GM18909 (cell line): Measurements from ENCODE around the gene MYO5B.
"Not testable (repeated sequence)": the region's sequence is repeated elsewhere in the genome, so short reads cannot be mapped to it uniquely, and the experiment has no call there.

Experiments
- ATAC-seq: cut with Tn5 transposase; IDR thresholded peaks from one replicate; pipeline ENCODE4 v1.9.1; 2021; ENCODE audit warnings: mild to moderate bottlenecking; ENCODE audit not compliant: unreplicated experiment, poor library complexity

The MYO5B gene

DNA sequence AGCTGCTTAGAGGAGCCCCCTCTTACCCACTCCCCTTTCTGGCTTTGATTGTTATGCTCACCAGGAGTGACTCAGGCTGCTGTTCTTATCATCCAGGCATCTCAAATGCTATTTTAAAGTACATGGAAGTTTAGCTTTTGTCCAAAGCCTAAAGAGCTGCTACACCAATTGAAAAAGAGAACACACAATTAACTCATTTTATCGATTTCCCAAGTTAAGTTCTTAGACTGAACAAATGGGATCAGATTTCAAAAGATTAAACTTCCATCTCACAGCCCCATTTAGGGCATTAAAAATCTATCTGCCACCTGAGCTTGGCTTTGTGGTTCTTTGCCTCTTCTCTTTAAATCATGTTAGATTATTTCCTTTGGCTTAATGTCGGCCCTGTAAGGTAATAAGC is 81.2 kb downstream of the MYO5B start:
- no peak for ATAC-seq

DNA sequence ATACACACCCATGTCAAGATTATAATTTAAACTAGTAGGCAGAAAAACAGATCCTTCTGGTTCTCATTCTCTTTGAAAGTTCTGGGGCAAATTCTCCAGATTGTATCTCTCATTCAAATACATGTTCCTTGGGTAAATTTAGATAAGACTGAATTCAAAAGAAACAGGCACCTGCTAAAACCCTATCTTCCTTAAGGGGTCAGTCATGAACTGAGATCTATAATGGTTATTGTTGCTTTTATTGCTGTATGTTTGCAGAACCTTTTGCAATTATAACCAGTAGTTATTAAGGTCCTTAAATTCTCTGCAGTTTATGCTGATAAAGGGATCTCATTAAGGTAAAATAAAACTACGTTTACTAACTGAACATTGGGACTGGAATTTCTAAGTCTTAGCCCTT is 83.5 kb downstream of the MYO5B start:
- ATAC-seq, result no peak

DNA sequence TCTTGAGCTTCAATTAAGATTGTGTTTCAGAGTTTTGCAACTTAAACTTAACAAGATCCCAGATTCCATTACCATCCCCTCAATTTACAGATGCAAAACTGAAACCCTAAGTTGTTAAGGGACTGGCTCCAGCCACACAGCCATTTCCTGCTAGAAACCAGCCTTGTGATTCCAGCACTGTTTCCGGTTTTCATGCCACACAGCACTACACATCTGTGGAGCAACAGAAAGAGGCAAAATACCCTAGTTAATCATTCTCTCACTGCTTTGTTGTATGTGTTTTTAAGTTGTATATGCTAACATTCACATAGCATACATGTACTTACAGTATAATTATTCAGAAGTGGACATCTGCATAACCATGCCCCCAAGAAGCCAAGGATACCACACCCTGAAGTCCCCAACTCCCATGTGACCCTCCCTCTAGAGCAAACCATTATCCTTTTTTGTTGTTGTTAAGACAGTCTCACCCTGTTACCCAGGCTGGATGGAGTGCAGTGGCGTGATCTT is 87.4 kb downstream of the MYO5B start:
- ATAC-seq, result no peak

DNA sequence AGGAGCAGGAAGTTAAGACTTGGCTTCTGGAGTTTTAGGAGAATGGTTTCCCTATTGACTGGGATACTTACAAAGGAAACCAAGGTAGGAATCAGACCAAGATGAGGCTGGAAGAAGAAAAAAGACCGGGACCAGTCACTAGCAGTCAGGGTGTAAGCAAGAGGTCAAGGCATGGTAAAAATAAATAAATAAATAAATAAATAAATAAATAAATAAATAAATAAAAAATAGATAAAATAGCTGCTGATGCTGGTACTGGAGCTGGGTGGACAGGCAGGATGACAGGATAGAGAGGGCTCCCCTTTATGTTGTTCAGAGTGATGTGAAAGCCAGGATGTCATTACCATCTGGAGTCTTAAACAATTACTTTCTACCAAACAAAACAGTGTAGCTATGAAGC is 89.9 kb downstream of the MYO5B start:
- ATAC-seq, result no peak

DNA sequence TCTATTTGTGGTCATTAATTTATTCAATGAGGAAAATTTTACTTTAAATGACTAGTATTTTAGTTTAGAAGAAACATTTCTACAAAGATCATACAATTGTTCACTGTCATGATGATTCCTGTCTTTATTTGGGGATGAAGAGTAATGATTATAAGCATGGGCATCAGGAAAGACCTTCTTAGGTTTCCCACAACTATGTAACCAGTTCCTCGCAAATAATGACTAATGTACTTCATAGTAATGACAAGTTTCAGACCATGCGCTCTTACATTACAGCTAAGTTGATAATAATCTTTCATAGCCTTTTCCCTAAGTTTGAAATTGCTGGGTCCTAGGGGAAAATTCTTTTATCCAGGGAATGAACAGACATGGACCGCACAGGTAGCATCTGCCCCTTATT is 90.5 kb downstream of the MYO5B start:
- ATAC-seq, result no peak

DNA sequence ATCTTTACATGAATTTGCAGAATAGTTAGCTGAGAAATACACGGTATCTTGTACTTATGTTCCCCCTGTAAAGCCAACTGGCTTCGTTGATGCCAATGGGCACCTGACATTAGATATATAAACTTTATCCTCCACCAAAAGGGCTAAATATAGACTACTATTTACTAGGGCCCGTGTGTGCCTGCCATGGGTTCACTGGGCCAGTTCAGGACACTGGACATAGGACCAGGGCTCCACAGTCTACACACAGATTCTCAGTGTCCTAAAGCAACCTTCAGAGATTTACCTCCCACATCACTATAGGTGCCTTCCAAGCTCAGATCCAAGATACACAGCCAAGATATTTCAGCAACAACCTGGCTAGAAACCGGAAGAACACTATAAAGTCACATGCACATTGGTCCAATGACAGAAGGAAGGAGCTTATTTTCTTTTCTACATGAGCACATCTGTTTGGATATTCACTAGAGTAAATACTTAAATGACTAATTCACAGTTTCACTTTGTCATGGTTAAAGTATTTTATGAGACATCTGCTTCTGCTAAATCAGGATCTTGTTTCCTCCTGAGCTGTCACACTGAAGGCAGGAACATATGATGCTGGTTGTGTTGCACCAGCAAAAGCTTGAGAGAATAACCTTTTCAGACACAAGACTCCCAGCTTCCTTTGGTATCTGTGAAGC is 95.1 kb downstream of the MYO5B start:
- ATAC-seq, result peak; percentile 77

DNA sequence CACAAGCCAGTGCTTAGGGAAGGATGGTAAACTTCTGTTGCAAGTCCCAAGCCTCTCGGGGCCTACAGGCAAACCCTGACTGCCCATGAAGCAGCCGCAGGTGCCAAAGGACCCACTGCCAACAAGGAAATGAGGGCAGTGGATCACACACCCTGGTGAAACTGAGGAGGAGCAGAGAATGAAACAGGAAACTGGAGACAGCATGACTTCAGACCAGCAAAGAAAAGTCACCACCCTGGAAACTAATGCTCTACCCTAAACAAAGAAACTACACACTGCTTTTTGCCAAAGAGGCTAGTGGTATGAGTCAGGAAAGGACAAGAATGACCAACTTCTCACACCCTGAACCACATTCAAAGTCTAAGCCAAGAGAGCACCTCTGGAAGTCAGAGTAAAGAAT is 97.2 kb downstream of the MYO5B start:
- ATAC-seq, result no peak

DNA sequence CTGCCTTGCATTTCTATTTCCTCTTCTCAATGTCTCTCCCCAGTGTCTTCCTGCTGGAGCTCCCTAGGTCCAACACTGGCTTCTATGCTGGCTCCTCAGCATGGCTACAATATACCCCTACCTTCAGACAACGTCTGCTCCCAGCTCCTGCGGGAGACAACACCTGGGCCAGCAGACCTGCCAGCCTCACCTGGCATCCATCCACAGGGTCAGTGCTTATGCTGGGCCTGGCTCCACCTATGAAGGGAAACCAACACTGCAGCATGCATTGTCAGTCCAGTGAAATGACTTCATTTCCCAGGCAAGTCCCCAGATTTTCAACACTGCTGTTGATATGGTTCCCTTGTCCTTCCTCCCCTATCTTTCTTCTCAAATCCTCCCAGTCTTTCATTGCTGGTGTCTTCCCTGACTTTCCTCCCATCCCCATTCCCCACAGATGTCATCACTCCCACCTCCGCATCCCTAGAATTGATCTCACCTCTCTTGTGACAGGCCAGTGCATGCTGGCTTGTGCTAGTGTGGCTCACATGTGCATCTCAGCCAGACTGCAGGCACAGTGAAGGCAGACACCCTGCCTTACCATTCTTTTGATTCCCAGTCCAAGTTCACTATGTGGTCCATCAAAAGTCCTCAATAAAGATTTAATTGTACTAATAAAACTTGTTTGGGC is 98.0 kb downstream of the MYO5B start:
- no peak for ATAC-seq

DNA sequence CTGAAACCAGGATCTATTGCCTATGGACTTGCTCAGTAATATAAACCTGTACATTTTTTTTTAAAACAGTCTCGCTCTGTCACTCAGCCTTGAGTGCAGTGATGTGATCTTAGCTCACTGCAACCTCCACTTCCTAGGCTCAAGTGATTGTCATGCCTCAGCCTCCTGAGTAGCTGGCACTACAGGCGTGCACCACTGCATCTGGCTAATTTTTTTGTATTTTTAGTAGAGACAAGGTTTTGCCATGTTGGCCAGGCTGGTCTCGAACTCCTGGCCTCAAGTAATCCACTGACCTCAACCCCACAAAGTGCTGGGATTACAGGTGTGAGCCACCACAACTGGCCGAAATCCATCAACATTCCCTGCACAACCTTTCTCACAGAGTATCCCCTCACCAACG is 100.2 kb downstream of the MYO5B start:
- ATAC-seq, result not testable (repeated sequence)

DNA sequence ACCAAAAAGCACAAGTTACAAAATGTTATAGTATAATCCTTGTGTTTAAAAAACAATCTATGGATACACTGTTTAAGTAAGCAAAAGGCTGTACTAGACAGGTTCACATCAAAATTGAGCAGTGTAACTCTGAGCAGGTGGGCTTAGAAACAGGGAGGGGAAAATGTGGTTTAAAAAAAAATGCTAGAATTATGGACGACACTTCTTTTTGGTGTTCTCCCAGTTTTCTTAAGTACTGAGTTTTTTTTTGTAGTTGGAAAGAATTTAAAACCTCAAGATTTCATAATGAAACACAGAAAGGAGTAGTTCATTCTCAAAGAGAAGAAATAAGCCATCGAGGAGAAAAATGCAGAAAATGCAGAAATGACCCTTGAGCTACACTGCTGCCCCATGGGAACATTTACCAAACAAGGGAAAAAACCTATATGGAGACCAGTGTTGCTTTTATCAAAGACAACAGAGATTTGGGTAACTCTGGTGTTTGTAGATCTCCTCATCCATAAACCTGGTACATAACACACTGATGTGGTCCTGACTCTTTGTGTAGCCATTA is 100.7 kb downstream of the MYO5B start:
- no peak for ATAC-seq

DNA sequence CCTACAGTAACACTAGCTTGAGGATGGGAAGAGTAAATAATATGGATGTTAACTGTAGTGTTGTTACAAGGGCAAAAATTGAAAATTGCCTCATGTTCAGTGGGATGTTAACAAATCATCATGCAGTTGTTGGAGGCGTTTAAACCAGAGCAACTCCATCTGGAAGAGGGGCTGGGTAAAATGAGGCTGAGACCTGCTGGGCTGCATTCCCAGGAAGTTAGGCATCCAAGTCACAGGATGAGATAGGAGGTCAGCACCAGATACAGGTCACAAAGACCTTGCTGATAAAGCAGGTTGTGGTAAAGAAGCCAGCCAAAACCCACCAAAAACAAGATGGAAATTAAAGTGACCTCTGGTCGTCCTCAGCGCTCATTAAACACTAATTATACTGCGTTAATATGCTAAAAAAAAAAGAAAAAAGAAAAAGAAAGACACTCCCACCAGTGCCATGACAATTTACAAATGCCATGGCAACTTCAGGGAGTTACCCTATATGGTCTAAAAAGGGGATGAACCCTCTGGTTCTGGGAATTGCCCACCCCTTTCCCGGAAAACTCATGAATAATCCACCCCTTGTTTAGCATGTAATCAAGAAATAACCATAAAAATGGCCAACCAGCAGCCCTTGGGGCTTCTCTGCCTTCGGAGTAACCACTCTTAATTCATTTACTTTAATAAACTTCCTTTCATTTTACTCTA is 101.4 kb downstream of the MYO5B start:
- no peak for ATAC-seq

DNA sequence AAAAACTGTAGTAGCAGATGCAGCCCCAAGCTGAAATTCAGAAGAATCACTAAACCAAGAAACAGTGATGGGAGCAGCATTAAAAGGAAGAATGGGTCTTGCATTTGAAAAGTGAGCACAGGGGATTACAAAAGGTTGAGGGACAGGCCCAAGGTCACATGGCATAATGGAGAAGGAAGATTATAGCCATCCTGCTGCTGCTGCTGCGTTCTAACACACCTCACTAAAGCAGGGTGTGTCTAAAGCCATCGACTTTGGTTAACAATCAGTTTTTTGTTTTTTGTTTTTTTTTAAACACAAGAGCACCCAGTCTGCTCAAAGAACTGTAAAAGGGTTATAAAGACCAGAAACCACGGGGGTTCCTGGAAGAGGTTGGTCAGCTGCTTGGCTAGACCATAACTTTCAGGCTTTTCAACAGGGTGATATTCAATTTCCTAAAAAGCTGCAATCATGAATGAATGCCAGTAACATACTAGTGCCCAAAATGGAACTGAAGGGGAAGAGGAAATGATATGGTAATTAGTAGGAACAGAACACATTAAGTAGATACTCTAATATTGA is 102.6 kb downstream of the MYO5B start:
- ATAC-seq, result no peak

DNA sequence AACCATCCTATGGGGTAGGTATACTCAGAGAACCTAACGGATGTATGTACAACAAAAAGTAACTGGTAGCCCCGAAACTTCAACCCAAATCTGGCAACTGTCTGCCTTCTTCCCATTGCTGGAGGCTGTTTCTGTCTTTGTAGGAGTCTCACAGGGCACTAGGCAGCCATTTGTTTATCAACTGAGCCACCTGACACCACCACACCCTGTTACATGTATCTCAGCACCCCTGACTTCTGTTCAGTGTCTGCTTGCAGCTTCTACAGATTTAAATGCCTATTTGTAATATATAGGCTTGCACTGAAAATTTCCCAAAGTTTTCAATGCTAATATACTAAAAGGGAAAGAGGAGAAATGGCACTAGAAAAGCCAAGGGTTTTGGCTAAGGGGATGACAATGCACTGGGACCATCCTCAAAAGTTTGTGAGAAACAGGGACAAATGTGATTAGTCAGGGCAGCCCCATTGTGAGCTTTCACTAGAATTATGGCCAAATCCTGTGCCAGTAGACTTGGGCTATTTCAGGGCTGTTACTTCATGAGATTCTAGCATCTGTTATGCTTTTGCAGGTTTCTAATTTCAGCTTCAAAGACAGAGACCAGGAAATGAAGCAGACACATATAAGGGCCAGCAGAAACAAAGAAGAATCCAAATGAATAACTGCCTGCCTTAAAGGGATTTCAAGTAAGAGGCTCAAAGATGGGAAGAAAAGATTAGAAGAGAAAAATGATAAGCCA is 103.3 kb downstream of the MYO5B start:
- no peak for ATAC-seq

DNA sequence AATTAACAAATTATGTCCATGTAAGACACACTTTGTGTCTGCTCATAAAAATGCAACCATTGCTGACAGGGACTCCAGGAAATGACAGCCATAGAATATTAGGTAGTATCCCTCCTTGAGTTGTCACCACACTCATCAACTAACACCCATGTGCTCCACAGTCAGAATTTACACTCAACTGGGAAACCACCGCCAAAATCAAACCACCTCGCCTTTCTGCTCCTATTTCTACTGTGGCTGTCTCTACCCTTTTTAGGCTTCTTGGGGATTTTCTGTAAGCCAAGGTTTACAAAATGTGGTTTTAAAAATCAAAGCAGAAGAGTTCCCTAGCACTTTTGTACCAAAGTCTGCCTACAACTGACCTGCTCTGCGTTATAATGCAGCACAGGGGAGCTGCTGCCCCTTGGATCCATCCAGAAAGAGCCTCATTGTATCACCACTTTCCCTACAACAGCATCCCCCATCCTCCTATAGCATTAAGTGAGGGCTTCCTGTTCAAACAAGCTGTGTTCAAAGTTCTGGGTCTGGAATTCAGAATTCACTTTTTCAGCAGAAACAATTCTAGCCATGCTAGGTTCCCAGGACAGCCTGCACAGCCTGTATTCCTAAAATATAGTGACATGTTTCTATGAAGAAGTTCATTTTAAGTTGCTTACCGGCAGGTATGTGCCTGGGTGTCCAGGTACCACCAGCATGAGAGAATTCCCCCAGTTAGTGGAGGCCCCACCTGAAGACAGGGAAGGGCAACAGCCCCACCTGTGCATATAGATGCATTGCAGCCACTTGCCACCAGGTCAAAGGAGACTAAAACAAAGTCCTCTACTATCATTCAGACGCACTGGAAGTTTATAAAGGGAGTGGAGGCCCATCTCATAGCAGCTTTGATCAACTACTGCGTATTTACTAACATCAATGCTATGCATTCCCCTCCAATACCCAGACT is 104.3 kb downstream of the MYO5B start:
- no peak for ATAC-seq

DNA sequence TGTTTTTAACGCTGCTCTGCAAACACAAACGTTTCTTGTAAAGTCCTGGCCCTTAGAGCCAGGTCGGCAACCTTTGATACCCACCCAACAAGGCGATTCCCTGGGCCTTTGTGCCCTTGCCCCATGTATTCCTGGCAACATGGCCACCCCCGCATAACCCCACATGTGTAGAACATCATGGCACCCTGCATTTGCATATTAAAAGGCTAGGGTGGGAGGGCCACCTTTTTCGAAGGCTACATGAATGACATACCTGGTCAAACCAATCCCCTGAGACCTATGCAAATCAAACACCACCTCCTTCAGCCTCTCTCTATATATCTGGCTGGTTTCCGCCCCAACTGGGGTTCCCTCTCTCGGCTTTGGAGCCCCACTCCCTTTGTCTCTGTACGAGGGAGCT is 105.2 kb downstream of the MYO5B start:
- no peak for ATAC-seq

DNA sequence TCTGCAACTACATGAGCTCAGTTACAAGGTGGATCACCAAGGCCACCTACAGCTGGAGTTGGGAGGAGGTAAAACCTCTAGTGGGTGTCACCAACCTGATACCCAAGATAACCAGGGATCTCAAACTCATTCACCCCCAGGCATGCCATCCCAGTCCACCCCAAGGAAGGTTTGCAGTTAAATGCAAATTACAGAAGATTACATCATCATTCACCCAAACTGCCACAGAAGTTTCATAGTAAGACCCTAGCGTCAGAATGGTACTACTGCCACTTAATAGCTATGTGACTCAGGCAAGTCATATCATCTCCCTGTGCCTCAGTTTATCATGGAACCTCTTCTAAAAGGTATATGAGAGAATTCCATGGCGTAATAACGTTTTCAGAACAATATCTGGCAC is 111.2 kb downstream of the MYO5B start:
- ATAC-seq, result no peak

DNA sequence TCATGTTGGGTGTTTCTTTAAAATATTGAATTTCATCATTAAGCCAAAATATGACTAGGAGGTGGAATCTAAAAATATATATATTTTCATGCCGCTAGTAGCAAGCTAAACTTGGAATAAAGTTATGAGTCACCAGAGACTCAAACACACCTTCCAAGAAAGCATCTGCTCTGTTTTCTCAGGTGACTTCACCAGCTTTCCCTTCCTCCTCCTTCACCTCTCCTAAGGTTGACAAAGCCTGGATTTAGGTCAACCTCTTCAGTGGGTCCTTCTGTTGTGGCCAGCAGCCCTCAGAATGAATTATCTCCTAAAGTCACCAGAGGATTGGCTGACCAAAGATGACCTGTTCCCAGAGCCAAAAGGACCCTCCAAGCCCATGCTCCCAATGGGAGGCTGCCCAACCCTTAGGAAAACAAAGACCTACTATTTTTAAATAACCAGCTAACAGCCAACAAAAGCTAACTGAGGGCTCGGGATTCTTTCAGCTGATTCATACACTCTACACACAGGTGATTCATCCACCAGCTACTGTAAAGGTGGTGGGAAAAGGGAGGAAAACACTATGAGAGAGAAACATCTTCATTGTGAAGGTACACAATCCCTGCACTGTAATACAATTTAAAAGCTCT is 113.9 kb downstream of the MYO5B start:
- ATAC-seq, result no peak

DNA sequence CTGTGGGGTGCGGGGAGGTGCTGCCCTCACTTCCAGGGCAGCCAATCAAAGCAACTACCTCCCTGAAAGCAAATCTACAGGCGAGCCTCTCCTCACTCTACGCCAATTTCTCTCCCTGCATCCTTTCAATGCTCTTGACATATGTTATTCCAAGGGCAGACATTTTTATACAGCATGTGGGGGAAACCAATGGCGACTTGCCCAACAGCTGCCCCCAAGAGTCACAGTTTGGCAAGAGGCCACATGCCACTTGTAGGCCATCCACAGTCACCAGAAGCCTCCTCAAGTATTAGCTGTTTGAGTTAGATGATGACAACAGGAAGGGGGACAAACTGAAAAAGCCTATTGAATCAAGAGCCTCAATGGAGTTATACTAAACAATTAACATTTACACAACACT is 114.6 kb downstream of the MYO5B start:
- no peak for ATAC-seq
